Measurements from ENCODE around the gene RNF213. TPM values are rescaled to one million over a fixed set of nuclear protein-coding genes. Genes with fewer than 3 reads are reported as not detected.

The RNF213 gene
- total RNA-seq, 2 donors from 2014 or later = 98.8 to 136 TPM

GRCh38 chr17:80290156-80290555 lies 29.5 kb downstream of the RNF213 start:
- WGBS, 2 experiments (ENCODE audit: insufficient coverage in 1 of 2, insufficient read length in 1 of 2) = 89 to 90% methylated on average over 19 to 25 of the region's 25 CpGs
- H3K4me3 ChIP-seq (ENCODE audit: low read length) = no peak overlapping the region
- Mint-ChIP-seq H3K27ac (no peak overlapping the region), H3K27me3 (ENCODE audit: insufficient read depth) (no peaks in the 10 kb centered on the region), H3K4me3 (no peak overlapping the region), H3K4me1 (no peaks in the 10 kb centered on the region), H3K9me3 (no peaks in the 10 kb centered on the region), H3K36me3 (ENCODE audit: low read depth) (peaks cover 64% of the 10 kb centered on the region)
- no peaks in the 10 kb centered on the region for H3K27me3 ChIP-seq (ENCODE audit: control insufficient read depth, insufficient read depth, low read length, poor library complexity, severe bottlenecking)
- peaks cover 27% of the 10 kb centered on the region for H3K36me3 ChIP-seq (ENCODE audit: control insufficient read depth, insufficient read depth, low read length)
- H3K4me1 ChIP-seq (ENCODE audit: control insufficient read depth, insufficient read depth, low read length) = no peaks in the 10 kb centered on the region
- H3K9ac ChIP-seq (ENCODE audit: extremely low read depth, low read length, poor library complexity, severe bottlenecking) = no peak overlapping the region
- no peaks in the 10 kb centered on the region for H3K9me3 ChIP-seq (ENCODE audit: control insufficient read depth, low read length)
- H3K27ac ChIP-seq (ENCODE audit: low read depth, low read length) = no peak overlapping the region
- TF ChIP-seq CTCF (conservative IDR thresholded peaks at IDR 0.05) = no peak
- DNase-seq = no peak

- DNase-seq = no peak
- TF ChIP-seq CTCF (conservative IDR thresholded peaks at IDR 0.05) = no peak
- no peaks in the 10 kb centered on the region for H3K4me1 ChIP-seq (ENCODE audit: control insufficient read depth, insufficient read depth, low read length)
- H3K9me3 ChIP-seq (ENCODE audit: control insufficient read depth, low read length) = no peaks in the 10 kb centered on the region
- no peak overlapping the region for H3K27ac ChIP-seq (ENCODE audit: low read depth, low read length)
- Mint-ChIP-seq H3K4me3 (no peak overlapping the region), H3K9me3 (no peaks in the 10 kb centered on the region), H3K27ac (no peak overlapping the region), H3K36me3 (ENCODE audit: low read depth) (peaks cover 72% of the 10 kb centered on the region), H3K4me1 (no peaks in the 10 kb centered on the region), H3K27me3 (ENCODE audit: insufficient read depth) (no peaks in the 10 kb centered on the region)
- H3K9ac ChIP-seq (ENCODE audit: extremely low read depth, low read length, poor library complexity, severe bottlenecking) = no peak overlapping the region
- no peaks in the 10 kb centered on the region for H3K27me3 ChIP-seq (ENCODE audit: control insufficient read depth, insufficient read depth, low read length, poor library complexity, severe bottlenecking)
- peaks cover 38% of the 10 kb centered on the region for H3K36me3 ChIP-seq (ENCODE audit: control insufficient read depth, insufficient read depth, low read length)
- 100% methylated on average over 5 to 6 of the region's 6 CpGs for WGBS, 2 experiments (ENCODE audit: insufficient coverage in 1 of 2, insufficient read length in 1 of 2)
- H3K4me3 ChIP-seq (ENCODE audit: low read length) = no peak overlapping the region
Measured at GRCh38 chr17:80291260-80291659, 30.6 kb downstream of the RNF213 start.

GRCh38 chr17:80291691-80292487 lies 31.2 kb downstream of the RNF213 start:
- H3K36me3 Mint-ChIP-seq (ENCODE audit: low read depth) = peaks cover 77% of the 10 kb centered on the region
- DNase-seq = no peak
- H3K27ac Mint-ChIP-seq = no peak overlapping the region
- no peak overlapping the region for H3K9ac ChIP-seq (ENCODE audit: extremely low read depth, low read length, poor library complexity, severe bottlenecking)
- peaks cover 44% of the 10 kb centered on the region for H3K36me3 ChIP-seq (ENCODE audit: control insufficient read depth, insufficient read depth, low read length)
- no peak overlapping the region for H3K4me3 Mint-ChIP-seq
- no peaks in the 10 kb centered on the region for H3K27me3 ChIP-seq (ENCODE audit: control insufficient read depth, insufficient read depth, low read length, poor library complexity, severe bottlenecking)
- H3K9me3 ChIP-seq (ENCODE audit: control insufficient read depth, low read length) = no peaks in the 10 kb centered on the region
- no peaks in the 10 kb centered on the region for H3K4me1 ChIP-seq (ENCODE audit: control insufficient read depth, insufficient read depth, low read length)
- no peaks in the 10 kb centered on the region for H3K27me3 Mint-ChIP-seq (ENCODE audit: insufficient read depth)
- peak overlapping the region; percentile 44 for H3K27ac ChIP-seq (ENCODE audit: low read depth, low read length)
- no peaks in the 10 kb centered on the region for H3K9me3 Mint-ChIP-seq
- no peaks in the 10 kb centered on the region for H3K4me1 Mint-ChIP-seq
- WGBS, 2 experiments (ENCODE audit: insufficient coverage in 1 of 2, insufficient read length in 1 of 2) = 94% methylated on average over 14 to 20 of the region's 20 CpGs
- TF ChIP-seq CTCF (conservative IDR thresholded peaks at IDR 0.05) = no peak
- H3K4me3 ChIP-seq (ENCODE audit: low read length) = no peak overlapping the region
